WTC11 (cell line): Measurements from ENCODE around the gene TRMT44. TPM values are rescaled to one million over a fixed set of nuclear protein-coding genes. Genes with fewer than 3 reads are reported as not detected.

Experiments used
- ATAC-seq: fragments of 200-7000 bp; cut with Tn5 transposase; 2 replicates; pipeline ENCODE4 v1.10.0; 2021; ENCODE audit warnings: mild to moderate bottlenecking, moderate library complexity
- CTCF ChIA-PET: fragments of 300-600 bp; sonication (Branson Sonifier 250); formaldehyde crosslinking; loops from one replicate; lab custom pipeline; 2021; ENCODE audit warnings: antibody characterized with exemption; lab: Charles Lee
- POLR2A ChIA-PET: fragments of 350-600 bp; sonication (Branson Sonifier 250); formaldehyde crosslinking; loops from one replicate; lab custom pipeline; 2021; ENCODE audit warnings: antibody characterized with exemption; lab: Charles Lee
- DNase-seq: peaks from one replicate; pipeline ENCODE4 v3.0.0; 2021; ENCODE audit warnings: low spot score
- H3K27ac Mint-ChIP-seq: 2 replicates; pipeline ENCODE4 v1.8.0; 2021; ENCODE audit warnings: mixed read lengths
- H3K27me3 Mint-ChIP-seq: 2 replicates; pipeline ENCODE4 v1.8.0; 2021; ENCODE audit warnings: low read depth, mild to moderate bottlenecking, moderate library complexity, mixed read lengths
- H3K36me3 Mint-ChIP-seq: 2 replicates; pipeline ENCODE4 v1.8.0; 2021; ENCODE audit warnings: mixed read lengths
- H3K4me1 Mint-ChIP-seq: 2 replicates; pipeline ENCODE4 v1.8.0; 2022; ENCODE audit warnings: mixed read lengths
- H3K4me3 Mint-ChIP-seq: 2 replicates; pipeline ENCODE4 v1.8.0; 2021; ENCODE audit warnings: mild to moderate bottlenecking, moderate library complexity, mixed read lengths
- H3K9me3 Mint-ChIP-seq: 2 replicates; pipeline ENCODE4 v1.8.0; 2021; ENCODE audit warnings: mixed read lengths
- ARID4B ChIP-seq: sonication (generic); formaldehyde crosslinking; IDR thresholded peaks from 2 replicates; pipeline ENCODE4 v1.8.0; 2023; ENCODE audit warnings: missing genetic modification reagents, mild to moderate bottlenecking, borderline replicate concordance
- ERG ChIP-seq: fragments of 250-450 bp; sonication (Bioruptor Pico); IDR thresholded peaks from 2 replicates; pipeline ENCODE4 v1.8.0; 2021; ENCODE audit warnings: mild to moderate bottlenecking
- FOXJ3 ChIP-seq: sonication (generic); formaldehyde crosslinking; IDR thresholded peaks from 2 replicates; pipeline ENCODE4 v1.9.0; 2021; ENCODE audit warnings: missing genetic modification reagents, mild to moderate bottlenecking, borderline replicate concordance
- FOXP4 ChIP-seq: sonication (generic); formaldehyde crosslinking; IDR thresholded peaks from 2 replicates; pipeline ENCODE4 v1.8.0; 2022; ENCODE audit warnings: mild to moderate bottlenecking, missing genetic modification reagents
- GABPB1 ChIP-seq: sonication (generic); formaldehyde crosslinking; IDR thresholded peaks from 2 replicates; pipeline ENCODE4 v1.8.1; 2023; ENCODE audit warnings: mild to moderate bottlenecking, missing genetic modification reagents
- MAX ChIP-seq: sonication (generic); formaldehyde crosslinking; IDR thresholded peaks from 2 replicates; pipeline ENCODE4 v1.8.0; 2022; ENCODE audit warnings: mild to moderate bottlenecking, missing genetic modification reagents
- NFATC4 ChIP-seq: fragments of 250-450 bp; sonication (Bioruptor Pico); IDR thresholded peaks from 2 replicates; pipeline ENCODE4 v1.9.0; 2021; ENCODE audit warnings: mild to moderate bottlenecking
- NR3C1 ChIP-seq: sonication (generic); formaldehyde crosslinking; conservative IDR thresholded peaks from 2 replicates; pipeline ENCODE4 v1.8.1; 2023; ENCODE audit warnings: low read depth, mild to moderate bottlenecking, missing genetic modification reagents
- PREB ChIP-seq: sonication (generic); formaldehyde crosslinking; IDR thresholded peaks from 2 replicates; pipeline ENCODE4 v1.8.1; 2022; ENCODE audit warnings: mild to moderate bottlenecking, missing genetic modification reagents, moderate library complexity, borderline replicate concordance
- RORB ChIP-seq: fragments of 250-450 bp; sonication (Bioruptor Pico); IDR thresholded peaks from 2 replicates; pipeline ENCODE4 v1.9.0; 2021; ENCODE audit warnings: mild to moderate bottlenecking
- SMAD4 ChIP-seq: sonication (generic); formaldehyde crosslinking; IDR thresholded peaks from 2 replicates; pipeline ENCODE4 v1.8.0; 2022; ENCODE audit warnings: mild to moderate bottlenecking, missing genetic modification reagents
- TEAD4 ChIP-seq: sonication (generic); formaldehyde crosslinking; IDR thresholded peaks from 2 replicates; pipeline ENCODE4 v1.8.0; 2022; ENCODE audit warnings: mild to moderate bottlenecking, missing genetic modification reagents
- USF2 ChIP-seq: sonication (generic); formaldehyde crosslinking; IDR thresholded peaks from 2 replicates; pipeline ENCODE4 v1.8.1; 2023; ENCODE audit warnings: mild to moderate bottlenecking, missing genetic modification reagents, moderate library complexity
- ZBTB21 ChIP-seq: sonication (generic); formaldehyde crosslinking; IDR thresholded peaks from 2 replicates; pipeline ENCODE4 v1.8.1; 2023; ENCODE audit warnings: mild to moderate bottlenecking, missing genetic modification reagents, borderline replicate concordance
- ZNF121 ChIP-seq: sonication (generic); formaldehyde crosslinking; IDR thresholded peaks from 2 replicates; pipeline ENCODE4 v1.8.0; 2023; ENCODE audit warnings: missing genetic modification reagents
- ZNF317 ChIP-seq: sonication (generic); formaldehyde crosslinking; IDR thresholded peaks from 2 replicates; pipeline ENCODE4 v1.8.1; 2023; ENCODE audit warnings: low read depth, mild to moderate bottlenecking, moderate library complexity, missing genetic modification reagents, borderline replicate concordance
- total RNA-seq: library from RNA; stranded (reverse); gene quantifications from 3 replicates; pipeline ENCODE4 v1.2.3, GENCODE V29; 2021

TRMT44 gene
- total RNA-seq, 1 experiment from 2014 or later: 28.4 TPM

GRCh38 chr4:8438743-8439142 is 1.8 kb upstream of the TRMT44 start (continued):
- TF ChIP-seq ARID4B (CRISPR knock-in tag): no peak
- no peak for TF ChIP-seq ZNF121
- no peak for TF ChIP-seq TEAD4 (CRISPR knock-in tag)

GRCh38 chr4:8439168-8439567 is 1.4 kb upstream of the TRMT44 start:
- peaks cover 12% of the 10 kb centered on the region for H3K9me3 Mint-ChIP-seq
- H3K27ac Mint-ChIP-seq: no peak overlapping the region
- POLR2A ChIA-PET: no interaction called here
- H3K27me3 Mint-ChIP-seq: no peaks in the 10 kb centered on the region; the same call in 1 of the 2 replicates
- peaks cover 59% of the 10 kb centered on the region for H3K4me1 Mint-ChIP-seq
- no peak for TF ChIP-seq RORB (CRISPR knock-in tag)
- DNase-seq (no peak), ATAC-seq (no peak)
- CTCF ChIA-PET: no interaction called here
- 0 out of 2 replicates have a peak, but pooled peaks cover 4% of the 10 kb centered on the region for H3K36me3 Mint-ChIP-seq
- 0 out of 2 replicates have a peak overlapping the region, but pooled peaks have one; percentile 5 for H3K4me3 Mint-ChIP-seq

GRCh38 chr4:8439914-8440491 is 574 bp upstream of the TRMT44 start:
- H3K27ac Mint-ChIP-seq: peak overlapping the region; percentile 96
- ChIA-PET POLR2A (no interaction called here), CTCF (interaction anchor here (1.6 kb wide), 1 partner anchor 11 kb away, joined by 5 read pairs; no protein-coding TSS in a partner anchor)
- H3K4me1 Mint-ChIP-seq: peaks cover 53% of the 10 kb centered on the region
- peaks cover 12% of the 10 kb centered on the region for H3K9me3 Mint-ChIP-seq
- DNase-seq (no peak), ATAC-seq (no peak; the same call in 1 of the 2 replicates)
- H3K36me3 Mint-ChIP-seq: 0 out of 2 replicates have a peak, but pooled peaks cover 4% of the 10 kb centered on the region
- no peaks in the 10 kb centered on the region; the same call in 1 of the 2 replicates for H3K27me3 Mint-ChIP-seq
- TF ChIP-seq NFATC4 (CRISPR knock-in tag) (no peak), PREB (CRISPR knock-in tag) (no peak), GABPB1 (CRISPR knock-in tag) (peak; percentile 76)
- TF ChIP-seq, all 79 proteins: peak for 1
- peak overlapping the region; percentile 79 for H3K4me3 Mint-ChIP-seq

GRCh38 chr4:8441499-8442091 is 1.0 kb downstream of the TRMT44 start:
- peaks cover 6% of the 10 kb centered on the region; the same call in 1 of the 2 replicates for H3K36me3 Mint-ChIP-seq
- peak overlapping the region; percentile 39 for H3K27ac Mint-ChIP-seq
- DNase-seq (no peak), ATAC-seq (no peak)
- peaks cover 40% of the 10 kb centered on the region for H3K4me1 Mint-ChIP-seq
- TF ChIP-seq MAX (no peak), ZNF317 (CRISPR knock-in tag) (no peak), FOXP4 (CRISPR knock-in tag) (no peak), USF2 (no peak), NR3C1 (CRISPR knock-in tag) (no peak), FOXJ3 (CRISPR knock-in tag) (no peak), ERG (no peak), ZBTB21 (CRISPR knock-in tag) (no peak), SMAD4 (CRISPR knock-in tag) (no peak)
- peak overlapping the region; percentile 79 for H3K4me3 Mint-ChIP-seq
- POLR2A ChIA-PET: no interaction called here
- no peaks in the 10 kb centered on the region; the same call in 1 of the 2 replicates for H3K27me3 Mint-ChIP-seq
- H3K9me3 Mint-ChIP-seq: peaks cover 12% of the 10 kb centered on the region
- CTCF ChIA-PET: interaction anchor here (1.1 to 1.2 kb wide), 2 partner anchors 31 to 166 kb away, joined by 3 to 5 read pairs; no protein-coding TSS in a partner anchor
